CD4-positive, alpha-beta T cell (primary cell): ENCODE results near the gene PAIP2. TPM values are rescaled to one million over a fixed set of nuclear protein-coding genes. Genes with fewer than 3 reads are reported as not detected.
A peak's percentile ranks its signal among the peaks of the same experiment; 100 is the strongest.

ENCODE experiments used
- ATAC-seq: fragments of 200-7000 bp; cut with Tn5 transposase; one replicate; pipeline ENCODE4 v1.10.0; 2022; ENCODE audit warnings: mild to moderate bottlenecking; ENCODE audit not compliant: poor library complexity
- CTCF ChIA-PET: fragments of 350-600 bp; sonication (Branson Sonifier 250); formaldehyde crosslinking; loops from one replicate; lab custom pipeline; 2021; ENCODE audit warnings: antibody characterized with exemption, inconsistent platforms; lab: Charles Lee
- POLR2A ChIA-PET: fragments of 350-600 bp; sonication (Branson Sonifier 250); formaldehyde crosslinking; loops from one replicate; lab custom pipeline; 2021; ENCODE audit warnings: antibody characterized with exemption, inconsistent platforms; lab: Charles Lee
- DNase-seq, 14 experiments: peaks; one replicate each; pipeline ENCODE4 v3.0.0-alpha.2; 2013 to 2020; ENCODE audit warnings: mixed read lengths in 2 of 14
- H3K27ac ChIP-seq, 2 donors: one replicate each; pipeline versions ENCODE4 v1.5.1 to v1.7.0; 2013; ENCODE audit warnings: low read length in 2 of 2, low read depth in 1 of 2, mild to moderate bottlenecking in 1 of 2
- H3K27me3 ChIP-seq, 2 experiments: 1 replicate in 1 of 2; 2 replicates in 1 of 2; pipeline versions ENCODE4 v1.6.1 to v1.7.0; 2013; ENCODE audit warnings: low read length in 2 of 2, control low read depth in 1 of 2, mild to moderate bottlenecking in 1 of 2, moderate library complexity in 1 of 2; ENCODE audit not compliant: insufficient read depth in 2 of 2, control insufficient read depth in 1 of 2
- H3K36me3 ChIP-seq: one replicate; pipeline ENCODE4 v1.6.1; 2013; ENCODE audit warnings: low read length, control low read depth; ENCODE audit not compliant: insufficient read depth
- H3K4me1 ChIP-seq: one replicate; pipeline ENCODE4 v1.6.1; 2013; ENCODE audit warnings: low read length, control low read depth; ENCODE audit not compliant: insufficient read depth
- H3K4me3 ChIP-seq: one replicate; pipeline ENCODE4 v1.5.1; 2013; ENCODE audit warnings: mild to moderate bottlenecking, low read length, moderate library complexity
- H3K9me3 ChIP-seq, 2 experiments: 1 replicate in 1 of 2; 2 replicates in 1 of 2; pipeline versions ENCODE4 v1.6.1 to v1.7.0; 2013; ENCODE audit warnings: low read length in 2 of 2, mild to moderate bottlenecking in 2 of 2, control low read depth in 1 of 2, moderate library complexity in 1 of 2; ENCODE audit not compliant: control insufficient read depth in 1 of 2, insufficient read depth in 1 of 2
- H3K27ac Mint-ChIP-seq: one replicate; pipeline ENCODE4 v1.8.0; 2020; ENCODE audit warnings: mixed read lengths
- H3K27me3 Mint-ChIP-seq: one replicate; pipeline ENCODE4 v1.8.0; 2021; ENCODE audit warnings: mixed read lengths
- H3K36me3 Mint-ChIP-seq: one replicate; pipeline ENCODE4 v1.8.0; 2021; ENCODE audit warnings: low read depth, mixed read lengths
- H3K4me1 Mint-ChIP-seq: one replicate; pipeline ENCODE4 v1.8.0; 2021; ENCODE audit warnings: low read depth, mixed read lengths
- H3K4me3 Mint-ChIP-seq: one replicate; pipeline ENCODE4 v1.8.0; 2020; ENCODE audit warnings: mild to moderate bottlenecking, mixed read lengths
- H3K9me3 Mint-ChIP-seq: one replicate; pipeline ENCODE4 v1.8.0; 2020; ENCODE audit warnings: mixed read lengths
- CTCF ChIP-seq: fragments of 200-600 bp; IDR thresholded peaks from one replicate; pipeline ENCODE4 v1.8.0; 2022; ENCODE audit warnings: antibody characterized with exemption, mild to moderate bottlenecking
- intact Hi-C, 2 experiments: fragments of 100-400 bp; cut with DNase I in 1 of 2; cut with micrococcal nuclease in 1 of 2; formaldehyde crosslinking; loops; one replicate each; pipeline versions ENCODE4 v1.15.1 to v1.9.0; 2023 to 2025; cut with DNase I, micrococcal nuclease
- total RNA-seq, 174 experiments: library from RNA in 2 of 174; stranded (reverse) in 2 of 174; gene quantifications; one replicate each; pipeline ENCODE4 v1.2.3 and lab custom pipeline; 2021 to 2026

Gene PAIP2
- total RNA-seq, 2 experiments from 2014 or later = 151 to 156 TPM

DNA sequence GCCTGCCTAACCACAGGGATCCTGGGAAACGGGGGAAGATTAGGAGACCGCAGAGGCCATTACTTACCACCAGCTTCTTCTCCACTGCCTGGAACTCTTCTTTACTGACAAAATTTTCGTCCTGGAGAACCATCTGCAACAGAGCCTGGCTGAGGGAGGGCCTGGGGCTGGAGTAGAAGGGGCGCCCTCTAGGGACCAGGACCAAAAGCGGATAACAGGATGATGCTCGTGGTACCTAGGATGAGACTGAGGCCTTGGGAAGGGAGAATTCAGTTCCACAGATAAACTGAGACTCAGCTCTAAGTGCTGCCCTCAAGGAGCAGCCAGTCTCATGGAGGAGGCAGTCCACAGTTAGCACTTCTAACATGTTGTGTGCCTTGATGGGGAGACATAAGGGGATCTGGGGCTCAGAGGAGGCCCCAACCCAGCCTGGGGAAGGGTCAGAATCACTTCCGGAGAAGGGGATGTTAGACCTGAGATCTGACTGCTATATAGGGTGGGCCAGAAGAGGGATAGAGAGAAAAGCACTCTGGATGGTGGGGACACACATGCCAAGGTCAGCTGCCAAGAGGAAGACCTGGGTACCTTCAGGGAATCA lies 61.0 kb downstream of the PAIP2 start:
- DNase-seq (peak in 3 of 14 experiments; percentile 42 to 56 (median 43)), ATAC-seq (no peak)
- H3K36me3 ChIP-seq = peaks cover 4% of the 10 kb centered on the region
- peak overlapping the region; percentile 74 to 97 for H3K27ac ChIP-seq
- no peaks in the 10 kb centered on the region for H3K9me3 ChIP-seq
- peak; percentile 29 for TF ChIP-seq CTCF
- ChIA-PET POLR2A (interaction anchor here (0.7 to 3.0 kb wide), 9 partner anchors 9 to 860 kb away, joined by 3 to 29 read pairs (median 11); partner anchors contain the start of genes ETF1, MATR3, MZB1 and PAIP2), CTCF (interaction anchor here (0.6 to 2.7 kb wide), 7 partner anchors 8 to 1050 kb away, joined by 3 to 14 read pairs (median 3); partner anchors contain the start of genes KDM3B, PAIP2 and PROB1)
- no peak overlapping the region for H3K4me3 ChIP-seq
- intact Hi-C loops = loop anchor here in 1 of 2 experiments (2.0 to 10.0 kb wide), 8 partner anchors 60 to 1068 kb away; partner anchors contain the start of genes CDC25C, CYSTM1, EGR1 and FAM53C
- H3K4me3 Mint-ChIP-seq = peak overlapping the region; percentile 92
- peaks cover 5% of the 10 kb centered on the region for H3K36me3 Mint-ChIP-seq
- H3K4me1 ChIP-seq = peaks cover 21% of the 10 kb centered on the region
- no peaks in the 10 kb centered on the region for H3K9me3 Mint-ChIP-seq
- no peaks in the 10 kb centered on the region for H3K27me3 Mint-ChIP-seq
- H3K27me3 ChIP-seq = no peaks in the 10 kb centered on the region
- peak overlapping the region; percentile 94 for H3K27ac Mint-ChIP-seq
- peaks cover 31% of the 10 kb centered on the region for H3K4me1 Mint-ChIP-seq

DNA sequence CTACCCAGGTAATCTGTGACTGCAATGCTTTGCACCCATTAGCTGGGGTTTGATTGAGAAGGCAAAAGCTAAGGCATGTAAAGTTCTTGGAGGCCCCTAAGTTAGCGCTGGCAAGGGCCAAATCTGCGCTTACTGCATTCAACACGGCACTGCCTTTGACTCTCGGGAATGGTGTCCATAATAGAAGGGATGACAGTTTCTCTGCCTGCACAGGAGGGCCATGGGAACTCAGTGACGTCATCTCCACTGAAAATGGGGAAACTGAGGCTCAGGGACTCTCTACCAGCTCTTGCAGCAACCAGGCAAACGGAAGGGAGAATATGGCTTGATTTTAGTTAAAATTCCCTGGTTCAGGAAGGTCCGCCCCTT lies 61.7 kb downstream of the PAIP2 start:
- peaks cover 35% of the 10 kb centered on the region for H3K4me1 Mint-ChIP-seq
- no peak for TF ChIP-seq CTCF
- ChIA-PET CTCF (interaction anchor here (0.7 to 2.7 kb wide), 6 partner anchors 9 to 62 kb away, joined by 3 to 14 read pairs (median 6); partner anchors contain the start of genes PAIP2 and PROB1), POLR2A (interaction anchor here (0.6 to 3.0 kb wide), 19 partner anchors 10 to 861 kb away, joined by 3 to 29 read pairs (median 5); partner anchors contain the start of genes DNAJC18, ETF1, MATR3 and MZB1)
- H3K27ac Mint-ChIP-seq = peak overlapping the region; percentile 94
- intact Hi-C loops = loop anchor here in 1 of 2 experiments (2.0 to 10.0 kb wide), 8 partner anchors 61 to 1069 kb away; partner anchors contain the start of genes CDC25C, CYSTM1, EGR1 and FAM53C
- no peaks in the 10 kb centered on the region for H3K27me3 ChIP-seq
- H3K4me3 Mint-ChIP-seq = peak overlapping the region; percentile 92
- DNase-seq (no peak), ATAC-seq (no peak)
- no peaks in the 10 kb centered on the region for H3K9me3 Mint-ChIP-seq
- peak overlapping the region; percentile 74 to 97 for H3K27ac ChIP-seq
- no peaks in the 10 kb centered on the region for H3K27me3 Mint-ChIP-seq
- H3K36me3 ChIP-seq = peaks cover 4% of the 10 kb centered on the region
- H3K36me3 Mint-ChIP-seq = peaks cover 5% of the 10 kb centered on the region
- H3K9me3 ChIP-seq = no peaks in the 10 kb centered on the region
- H3K4me1 ChIP-seq = peaks cover 21% of the 10 kb centered on the region
- peak overlapping the region; percentile 71 for H3K4me3 ChIP-seq

DNA sequence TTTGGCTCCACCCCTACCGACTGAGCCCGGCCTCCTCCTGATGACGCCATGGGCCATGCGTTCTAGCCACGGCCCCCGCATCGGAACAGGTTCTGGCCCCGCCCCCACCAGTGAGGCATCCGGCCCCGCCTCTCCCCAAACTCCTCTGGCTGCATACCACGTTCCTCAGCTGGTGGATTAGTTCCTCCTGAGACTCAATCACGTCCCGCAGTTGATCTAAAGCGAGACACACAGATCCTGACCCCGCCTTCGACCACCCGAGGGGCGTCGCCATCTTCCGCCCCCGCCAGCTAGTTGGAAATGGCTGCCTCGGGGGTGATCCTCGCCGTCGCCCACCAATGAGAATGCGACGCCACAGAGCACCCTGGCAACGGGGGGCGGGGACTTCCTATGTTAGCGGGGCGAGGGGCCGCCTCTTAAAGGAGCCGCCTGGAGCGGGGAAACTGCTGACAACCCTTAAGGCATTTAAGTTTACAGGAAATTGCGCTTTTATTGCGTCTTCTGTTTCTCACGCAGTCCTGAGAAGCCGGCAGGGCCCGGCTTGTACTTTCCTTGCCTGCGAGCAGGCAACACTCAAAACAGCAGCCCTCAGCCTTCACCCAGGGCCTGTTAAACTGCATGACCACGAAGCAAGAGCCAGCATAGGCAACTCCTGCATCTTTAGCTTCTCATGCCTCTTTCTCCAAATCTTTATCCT lies 62.3 kb downstream of the PAIP2 start, which contains the start of gene SPATA24:
Gene SPATA24, minus strand, starts transcription at position 303 of the 697 bp plus-strand sequence. Its CDS starts 29 bp downstream, at position 274.
- Histone ChIP-seq H3K36me3 (peaks cover 4% of the 10 kb centered on the region), H3K4me1 (peaks cover 21% of the 10 kb centered on the region), H3K27ac (peak within 1 kb of the TSS; percentile 74 to 97), H3K4me3 (peak within 1 kb of the TSS; percentile 71), H3K9me3 (no peaks in the 10 kb centered on the region), H3K27me3 (no peaks in the 10 kb centered on the region)
- Mint-ChIP-seq H3K36me3 (peaks cover 5% of the 10 kb centered on the region), H3K9me3 (no peaks in the 10 kb centered on the region), H3K27me3 (no peaks in the 10 kb centered on the region), H3K4me3 (peak within 1 kb of the TSS; percentile 92), H3K27ac (peak within 1 kb of the TSS; percentile 94), H3K4me1 (peaks cover 35% of the 10 kb centered on the region)
- ATAC-seq = peak; percentile 85
- peak; percentile 95 to 99 (median 98) for DNase-seq
- ChIA-PET POLR2A (interaction anchor here (0.6 to 3.0 kb wide), 21 partner anchors 10 to 861 kb away, joined by 3 to 29 read pairs (median 5); partner anchors contain the start of genes DNAJC18, ETF1, MATR3 and MZB1), CTCF (interaction anchor here (0.7 to 2.7 kb wide), 6 partner anchors 10 to 62 kb away, joined by 3 to 14 read pairs (median 6); partner anchors contain the start of gene PAIP2)
- TF ChIP-seq CTCF = no peak
- intact Hi-C loops = loop anchor here in 1 of 2 experiments (2.0 to 10.0 kb wide), 9 partner anchors 35 to 1069 kb away; partner anchors contain the start of genes CDC25C, CYSTM1, DNAJC18 and EGR1
